Measurements from ENCODE around the gene MYO19.

Gene MYO19

GRCh38 chr17:36550491-36551417 is 16.1 kb upstream of the MYO19 start:
- Histone ChIP-seq H3K27me3 (ENCODE audit: insufficient read depth, poor library complexity, severe bottlenecking) (no peaks in the 10 kb centered on the region), H3K4me3 (replicated peaks; ENCODE audit: insufficient read depth, low read length) (no peak overlapping the region), H3K27ac (replicated peaks) (0 out of 2 replicates have a peak overlapping the region, but pooled peaks have one; percentile 0)
- TF ChIP-seq REST (IDR thresholded peaks at IDR 0.05; ENCODE audit: insufficient replicate concordance, low read depth), result no peak
- no peak for TF ChIP-seq POLR2AphosphoS5 (IDR thresholded peaks at IDR 0.05; ENCODE audit: low read depth)
- TF ChIP-seq SPI1 (IDR thresholded peaks at IDR 0.05; ENCODE audit: borderline replicate concordance, low read depth), result peak; percentile 92
- DNase-seq (ENCODE audit: low read depth in 1 of 2, low spot score in 1 of 2), result no peak

GRCh38 chr17:36547776-36548175 is 13.1 kb upstream of the MYO19 start:
- no peak overlapping the region for H3K27ac ChIP-seq (replicated peaks)
- no peak overlapping the region for H3K4me3 ChIP-seq (replicated peaks; ENCODE audit: insufficient read depth, low read length)

GRCh38 chr17:36546418-36547093 is 11.9 kb upstream of the MYO19 start:
- TF ChIP-seq GABPA (IDR thresholded peaks at IDR 0.05; ENCODE audit: low read depth) (no peak), SPI1 (IDR thresholded peaks at IDR 0.05; ENCODE audit: borderline replicate concordance, low read depth) (no peak), CTCF (IDR thresholded peaks at IDR 0.05; ENCODE audit: insufficient read depth, low read length) (no peak), POLR2AphosphoS5 (IDR thresholded peaks at IDR 0.05; ENCODE audit: low read depth) (no peak), REST (IDR thresholded peaks at IDR 0.05; ENCODE audit: insufficient replicate concordance, low read depth) (no peak)
- Histone ChIP-seq H3K27ac (replicated peaks) (peak overlapping the region; percentile 100), H3K4me3 (replicated peaks; ENCODE audit: insufficient read depth, low read length) (peak overlapping the region; percentile 67), H3K27me3 (ENCODE audit: insufficient read depth, poor library complexity, severe bottlenecking) (no peaks in the 10 kb centered on the region)
- DNase-seq (ENCODE audit: low read depth in 1 of 2, low spot score in 1 of 2), result no peak

More at GRCh38 chr17:36547776-36548175, 13.1 kb upstream of the MYO19 start:
- DNase-seq (ENCODE audit: low read depth in 1 of 2, low spot score in 1 of 2), result no peak
- H3K27me3 ChIP-seq (ENCODE audit: insufficient read depth, poor library complexity, severe bottlenecking), result no peaks in the 10 kb centered on the region
- TF ChIP-seq SPI1 (IDR thresholded peaks at IDR 0.05; ENCODE audit: borderline replicate concordance, low read depth) (no peak), REST (IDR thresholded peaks at IDR 0.05; ENCODE audit: insufficient replicate concordance, low read depth) (no peak), CTCF (IDR thresholded peaks at IDR 0.05; ENCODE audit: insufficient read depth, low read length) (no peak), POLR2AphosphoS5 (IDR thresholded peaks at IDR 0.05; ENCODE audit: low read depth) (no peak), GABPA (IDR thresholded peaks at IDR 0.05; ENCODE audit: low read depth) (no peak)
